HG03457 (cell line): ENCODE measurements around the gene CCDC33.

Experiments used
- ATAC-seq: cut with Tn5 transposase; IDR thresholded peaks from one replicate; pipeline ENCODE4 v1.9.1; 2021; ENCODE audit warnings: moderate number of reproducible peaks; ENCODE audit not compliant: unreplicated experiment

Gene CCDC33

GRCh38 chr15:74257623-74258022 lies 21.5 kb downstream of the CCDC33 start:
- no peak for ATAC-seq

GRCh38 chr15:74258456-74259291 lies 22.5 kb downstream of the CCDC33 start:
- no peak for ATAC-seq

- ATAC-seq: no peak
These were observed 23.1 kb downstream of the CCDC33 start for GRCh38 chr15:74259292-74259648.

- ATAC-seq: no peak
These were observed 23.9 kb downstream of the CCDC33 start for GRCh38 chr15:74259821-74260607.

GRCh38 chr15:74261041-74261440 lies 24.9 kb downstream of the CCDC33 start:
- ATAC-seq: no peak

GRCh38 chr15:74261685-74262084 lies 25.6 kb downstream of the CCDC33 start:
- ATAC-seq: no peak

- ATAC-seq: no peak
These were observed 26.0 kb downstream of the CCDC33 start for GRCh38 chr15:74262151-74262550.

- ATAC-seq: no peak
These were observed 26.5 kb downstream of the CCDC33 start for GRCh38 chr15:74262625-74263024.

GRCh38 chr15:74263466-74263865 lies 27.3 kb downstream of the CCDC33 start:
- ATAC-seq: no peak

- ATAC-seq: no peak
These were observed 28.0 kb downstream of the CCDC33 start for GRCh38 chr15:74264081-74264501.

- ATAC-seq: no peak
These were observed 29.0 kb downstream of the CCDC33 start for GRCh38 chr15:74265046-74265639.

GRCh38 chr15:74268020-74268419 lies 31.9 kb downstream of the CCDC33 start:
- no peak for ATAC-seq

- no peak for ATAC-seq
These were observed 33.4 kb downstream of the CCDC33 start for GRCh38 chr15:74269362-74270035.

- no peak for ATAC-seq
These were observed 34.0 kb downstream of the CCDC33 start for GRCh38 chr15:74270155-74270554.

GRCh38 chr15:74270854-74271520 lies 34.9 kb downstream of the CCDC33 start:
- ATAC-seq: no peak

GRCh38 chr15:74272812-74273211 lies 36.7 kb downstream of the CCDC33 start:
- ATAC-seq: no peak

- ATAC-seq: no peak
These were observed 38.4 kb downstream of the CCDC33 start for GRCh38 chr15:74274470-74275038.

GRCh38 chr15:74275957-74276356 lies 39.8 kb downstream of the CCDC33 start:
- ATAC-seq: no peak

GRCh38 chr15:74276560-74276959 lies 40.4 kb downstream of the CCDC33 start:
- no peak for ATAC-seq

GRCh38 chr15:74277242-74277810 lies 41.2 kb downstream of the CCDC33 start:
- ATAC-seq: no peak
